ENCODE measurements around the gene PACSIN2.
"Not testable (repeated sequence)": the region's sequence is repeated elsewhere in the genome, so short reads cannot be mapped to it uniquely, and the experiment has no call there.

PACSIN2 gene

DNA sequence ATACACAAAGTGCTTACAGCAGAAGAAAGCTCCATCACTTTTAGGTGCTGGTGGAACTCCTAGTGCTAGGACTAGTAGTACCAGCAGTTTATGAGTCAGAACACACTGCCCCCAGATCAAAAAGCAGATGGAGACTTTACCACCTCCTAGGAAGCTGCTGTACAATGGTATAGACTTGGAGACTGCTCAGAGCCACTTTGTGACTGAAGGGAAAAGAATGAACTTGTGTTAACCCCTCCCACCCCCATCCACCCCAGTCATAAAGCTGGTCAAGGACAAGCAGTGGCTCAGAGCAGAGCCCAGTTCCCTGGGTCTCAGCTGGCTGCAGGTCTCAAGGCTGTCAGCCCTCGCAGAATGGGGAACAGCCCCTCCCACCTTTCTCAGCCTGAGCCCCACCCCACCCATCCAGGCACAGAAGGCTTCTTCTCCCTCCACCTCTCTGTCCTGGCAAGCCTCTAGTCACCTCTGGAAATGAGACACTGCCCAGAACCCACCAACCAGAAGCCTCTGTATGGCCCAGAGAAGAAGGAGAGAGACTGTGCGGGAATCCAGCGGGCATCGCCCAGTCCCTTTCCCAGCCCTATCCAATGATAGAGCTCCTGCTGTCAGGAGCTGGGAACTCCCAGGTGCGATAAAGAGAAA lies 23.8 kb downstream of the PACSIN2 start:
- DNase-seq (ENCODE audit: low spot score): no peak

DNA sequence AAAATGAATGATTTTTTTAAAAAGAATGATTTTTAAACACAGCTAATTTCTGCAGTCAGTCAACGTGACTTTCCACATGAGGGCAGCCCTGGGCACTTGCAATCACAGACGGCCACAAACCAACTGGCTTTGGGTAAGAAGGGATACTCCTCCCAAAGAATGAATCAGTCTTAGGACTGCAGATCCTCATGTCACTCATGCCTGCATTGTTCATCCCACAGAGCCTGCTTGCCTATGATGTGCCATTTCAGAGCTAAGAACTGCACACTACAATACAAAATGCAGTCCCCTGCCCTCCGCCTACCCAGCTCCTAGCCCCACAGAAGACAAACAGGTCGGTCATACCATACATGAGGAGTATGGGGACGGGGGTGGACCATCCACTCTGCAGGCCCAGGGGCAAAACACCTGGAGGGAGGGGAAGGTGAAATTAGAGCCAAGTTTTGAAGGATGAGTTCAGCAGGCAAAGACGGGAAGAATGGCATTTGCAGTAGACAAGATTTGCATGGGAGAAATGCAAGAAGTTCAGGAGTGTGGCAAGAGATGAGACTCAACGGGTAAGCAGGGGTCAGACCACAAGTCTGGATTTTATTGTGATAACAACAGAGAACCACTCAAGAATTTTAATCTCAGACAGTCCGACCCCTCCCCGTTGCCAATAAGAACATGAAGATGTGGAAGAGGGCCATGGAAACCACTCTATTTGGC lies 24.7 kb downstream of the PACSIN2 start:
- no peak for DNase-seq (ENCODE audit: low spot score)

DNA sequence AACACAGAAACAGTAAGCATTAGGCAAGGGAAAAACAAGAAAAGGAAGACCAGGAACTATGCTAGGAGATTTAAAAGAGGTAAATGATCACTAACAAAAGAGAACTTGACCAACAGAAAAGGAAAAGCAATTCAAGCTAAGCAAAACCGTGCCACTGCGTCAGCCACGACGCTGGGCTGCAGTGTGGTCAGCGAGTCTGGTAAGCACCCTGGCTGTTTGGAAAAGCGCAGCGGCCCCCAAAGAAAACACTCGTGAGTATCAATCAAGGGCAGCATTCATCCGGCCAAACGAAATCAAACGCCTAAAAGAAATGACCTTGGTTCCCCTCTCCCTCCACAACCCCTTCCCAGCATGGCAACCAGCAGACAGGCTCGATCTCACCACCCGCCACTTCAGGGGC lies 28.8 kb downstream of the PACSIN2 start:
- DNase-seq (ENCODE audit: low spot score): no peak

DNA sequence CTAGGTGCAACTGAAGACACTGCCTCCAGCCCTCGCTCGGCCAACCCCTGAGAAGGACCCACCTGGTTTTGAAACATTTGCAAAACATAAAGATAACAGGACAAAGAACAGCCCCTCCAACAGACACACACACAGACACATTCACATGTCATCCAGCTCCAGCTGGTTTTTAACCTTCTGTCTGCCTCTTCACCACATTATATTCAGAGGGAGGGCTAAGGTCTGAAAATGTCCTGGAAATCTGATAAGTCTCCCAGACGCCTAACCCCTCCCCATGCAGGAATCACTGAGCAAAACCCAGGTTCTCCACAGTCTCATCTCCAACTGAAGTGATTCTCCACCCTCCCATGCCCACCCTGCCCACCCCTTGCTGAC lies 29.4 kb downstream of the PACSIN2 start:
- no peak for DNase-seq (ENCODE audit: low spot score)

DNA sequence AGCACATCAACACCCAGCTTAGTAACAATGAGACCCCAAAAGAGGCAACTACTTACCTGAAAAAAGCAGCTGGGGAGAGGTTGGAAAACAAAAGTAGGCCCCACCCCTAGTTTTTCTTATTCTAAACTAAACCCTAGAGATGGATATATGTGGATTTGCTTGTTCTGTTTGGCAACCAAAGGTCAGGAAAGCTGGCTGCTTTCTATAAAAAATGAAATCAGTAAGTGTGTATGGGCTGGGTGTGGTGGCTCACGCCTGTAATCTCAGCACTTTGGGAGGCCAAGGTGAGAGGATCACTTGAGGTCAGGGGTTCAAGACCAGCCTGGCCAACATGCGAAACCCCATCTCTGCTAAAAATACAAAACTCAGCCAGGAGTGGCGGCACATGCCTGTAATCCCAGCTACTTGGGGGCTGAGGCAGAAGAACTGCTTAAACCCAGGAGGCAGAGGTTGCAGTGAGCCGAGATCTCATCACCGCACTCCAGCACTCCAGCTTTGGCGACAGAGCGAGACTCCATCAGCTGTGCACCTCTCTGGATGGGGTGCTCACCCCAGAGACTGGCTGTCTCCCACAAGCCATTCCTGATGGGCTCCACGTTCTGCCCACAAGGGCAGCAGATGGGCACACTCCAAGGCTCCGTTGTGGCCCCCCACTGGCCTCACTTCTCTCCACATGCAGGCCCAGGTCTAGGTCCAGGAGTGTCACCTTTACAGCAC lies 30.0 kb downstream of the PACSIN2 start:
- DNase-seq (ENCODE audit: low spot score): no peak

DNA sequence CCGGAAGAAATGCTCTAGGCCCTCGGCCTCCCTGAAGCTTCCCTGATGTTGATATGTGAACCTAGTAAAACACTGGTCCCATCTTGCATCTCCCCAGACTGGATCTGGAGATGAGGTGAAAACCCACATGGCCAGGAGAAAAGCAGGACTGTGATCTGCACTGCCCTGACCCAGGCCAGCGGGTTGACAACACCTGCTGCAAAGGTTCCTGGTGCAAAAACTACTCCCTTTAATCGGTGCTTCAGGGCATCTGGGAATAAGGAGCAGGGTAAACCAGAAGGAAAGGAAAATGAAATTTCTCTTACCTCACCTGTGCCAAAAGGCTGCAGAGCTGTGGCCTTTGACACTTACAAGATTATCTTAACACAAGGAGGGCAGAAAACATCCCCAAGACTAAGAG lies 30.6 kb downstream of the PACSIN2 start:
- DNase-seq (ENCODE audit: low spot score): no peak

DNA sequence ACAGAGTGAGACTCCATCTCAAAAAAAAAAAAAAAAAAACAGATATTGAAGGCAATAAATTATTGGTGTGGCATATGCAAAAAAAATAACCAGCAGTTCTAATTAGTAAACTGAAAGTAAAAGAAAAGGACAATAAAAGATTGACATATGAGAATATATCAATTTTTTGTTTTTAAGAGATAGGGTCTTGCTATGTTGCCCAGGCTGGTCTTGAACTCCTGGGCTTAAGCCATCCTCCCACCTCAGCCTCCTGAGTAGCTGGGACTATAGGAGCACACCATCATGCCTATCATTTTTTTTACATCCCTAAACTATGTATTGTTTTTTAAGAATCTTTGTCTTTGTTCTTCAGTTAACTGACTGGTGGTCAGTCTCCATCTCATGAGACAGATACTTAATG lies 31.5 kb downstream of the PACSIN2 start:
- DNase-seq (ENCODE audit: low spot score): no peak

DNA sequence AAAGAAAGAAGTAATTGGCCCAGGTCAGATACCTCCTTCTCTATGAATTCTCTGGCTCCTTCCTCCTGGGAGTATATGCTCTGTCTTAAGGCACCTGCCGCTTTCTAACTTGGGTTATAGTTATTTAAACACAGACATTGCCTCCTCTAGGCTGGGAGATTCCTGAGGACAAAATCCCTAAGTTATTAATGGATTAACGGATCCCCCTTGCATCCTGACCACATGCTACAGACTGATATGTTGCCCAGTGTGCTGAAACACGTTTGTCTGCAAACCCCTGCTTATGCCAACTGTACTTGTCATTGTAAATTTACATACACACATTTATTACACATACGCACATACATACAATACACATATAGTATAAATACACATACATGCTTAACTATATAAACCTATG lies 35.3 kb downstream of the PACSIN2 start:
- DNase-seq (ENCODE audit: low spot score): no peak

DNA sequence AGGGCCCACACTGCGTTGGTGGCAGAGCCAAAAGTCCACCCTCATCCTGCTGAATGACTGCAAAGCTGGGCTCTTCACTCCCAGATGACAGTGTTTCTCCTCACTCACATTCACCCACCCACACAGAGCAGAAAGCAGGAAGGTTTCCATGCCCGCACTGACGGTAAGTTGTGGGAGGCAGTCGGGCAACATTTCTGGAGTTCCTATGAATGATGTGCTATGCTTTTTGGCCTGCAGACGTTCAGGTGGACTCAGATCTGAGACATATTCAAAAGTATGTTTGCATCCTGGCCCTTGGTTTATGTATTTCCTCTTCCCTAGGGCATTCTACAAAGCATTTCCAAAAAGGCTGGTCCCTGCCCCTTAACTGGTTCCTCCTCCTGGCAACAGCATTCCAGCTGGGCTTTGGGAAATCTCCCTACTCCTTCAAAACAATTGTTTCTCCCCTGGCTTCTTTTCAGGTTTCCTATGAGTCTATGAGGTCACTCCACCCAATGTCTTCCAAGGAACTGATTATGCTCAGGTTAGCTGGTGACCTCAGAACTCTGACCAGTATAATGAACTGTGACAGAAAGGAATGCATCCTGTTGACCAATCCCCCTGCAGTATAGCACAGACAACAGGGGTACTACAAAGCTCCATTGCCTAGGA lies 36.4 kb downstream of the PACSIN2 start:
- DNase-seq (ENCODE audit: low spot score): no peak

DNA sequence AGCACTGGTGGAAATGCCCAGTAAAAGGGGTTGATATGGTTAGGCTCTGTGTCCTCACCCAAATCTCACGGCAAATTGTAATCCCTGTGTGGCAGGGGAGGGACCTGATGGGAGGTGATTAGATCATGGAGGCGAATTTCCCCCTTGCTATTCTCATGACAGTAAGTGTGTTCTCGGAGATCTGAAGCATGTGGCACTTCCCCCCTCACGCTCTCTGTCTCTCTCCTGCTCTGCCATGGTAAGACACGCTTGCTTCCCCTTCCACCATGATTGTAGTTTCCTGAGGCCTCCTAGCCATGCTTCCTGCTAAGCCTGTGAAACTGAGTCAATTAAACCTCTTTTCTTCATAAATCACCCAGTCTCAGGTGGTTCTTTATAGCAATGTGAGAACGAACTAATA lies 37.4 kb downstream of the PACSIN2 start:
- DNase-seq (ENCODE audit: low spot score): no peak

DNA sequence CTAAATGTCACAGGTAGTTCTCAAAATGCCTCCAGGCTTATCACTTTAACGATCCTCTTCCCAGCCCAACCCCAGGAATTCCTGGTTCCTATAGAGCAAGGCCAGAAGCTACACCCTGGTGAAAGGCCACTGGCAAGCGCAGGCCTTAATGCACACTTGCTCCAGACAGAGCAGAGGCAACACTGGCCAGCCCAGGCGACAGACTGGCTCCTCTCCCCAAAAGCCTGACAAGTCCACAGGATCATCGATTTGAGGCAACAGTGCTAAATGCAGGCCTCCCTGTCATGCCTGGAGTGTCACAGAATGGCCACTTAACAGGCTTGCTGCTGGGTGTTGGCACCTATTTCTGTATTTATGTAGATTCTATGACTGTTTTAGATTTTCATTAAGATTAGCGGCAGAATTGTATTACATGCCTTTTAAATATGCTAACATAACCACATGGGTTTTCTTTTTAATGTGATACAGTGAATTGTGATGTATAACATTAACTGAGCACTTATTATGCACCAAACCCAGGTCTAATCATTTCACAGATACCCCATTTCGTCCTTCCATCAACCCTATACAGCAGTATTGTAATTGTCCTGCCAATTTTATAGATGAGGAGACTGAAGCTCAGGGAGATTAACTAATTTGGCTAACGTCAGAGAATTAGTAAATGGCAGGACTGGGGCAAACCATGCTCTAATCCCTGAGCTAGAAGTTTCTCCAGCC lies 38.6 kb downstream of the PACSIN2 start:
- DNase-seq (ENCODE audit: low spot score): no peak

DNA sequence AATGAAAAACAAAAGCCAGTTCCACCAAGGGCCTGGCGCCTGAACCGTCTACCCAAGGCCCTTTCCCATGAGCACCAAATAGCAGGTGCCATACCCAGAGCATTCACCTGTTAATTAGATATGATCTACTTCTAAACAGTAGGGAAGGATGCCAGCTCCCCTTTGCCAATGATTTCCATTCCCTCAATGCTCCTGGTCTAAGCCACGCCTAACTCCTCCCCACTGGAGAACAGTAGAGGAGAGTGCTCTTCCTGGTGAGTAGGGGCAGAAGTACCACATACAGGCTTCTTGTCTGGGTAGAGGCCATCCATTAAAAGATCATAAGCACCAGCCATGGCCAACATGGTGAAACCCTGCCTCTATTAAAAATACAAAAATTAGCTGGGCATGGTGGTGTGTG lies 40.7 kb downstream of the PACSIN2 start:
- no peak for DNase-seq (ENCODE audit: low spot score)

DNA sequence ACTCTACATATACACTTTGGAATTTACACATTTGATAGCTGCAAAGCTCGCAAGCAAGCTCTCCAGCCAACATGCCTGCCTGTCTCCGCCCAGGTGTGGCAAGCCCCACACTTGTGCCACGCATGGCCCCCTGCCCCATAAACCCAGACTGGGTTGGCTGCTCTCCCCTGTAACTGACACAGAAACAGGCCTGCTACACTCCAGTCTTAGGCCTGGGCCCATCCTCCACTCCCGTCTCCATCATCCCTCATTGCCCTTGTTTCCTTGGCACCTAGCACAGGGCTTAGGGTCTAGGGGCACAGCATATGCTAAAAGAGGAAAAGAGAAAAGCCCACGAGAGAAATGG lies 41.4 kb downstream of the PACSIN2 start:
- no peak for DNase-seq (ENCODE audit: low spot score)

DNA sequence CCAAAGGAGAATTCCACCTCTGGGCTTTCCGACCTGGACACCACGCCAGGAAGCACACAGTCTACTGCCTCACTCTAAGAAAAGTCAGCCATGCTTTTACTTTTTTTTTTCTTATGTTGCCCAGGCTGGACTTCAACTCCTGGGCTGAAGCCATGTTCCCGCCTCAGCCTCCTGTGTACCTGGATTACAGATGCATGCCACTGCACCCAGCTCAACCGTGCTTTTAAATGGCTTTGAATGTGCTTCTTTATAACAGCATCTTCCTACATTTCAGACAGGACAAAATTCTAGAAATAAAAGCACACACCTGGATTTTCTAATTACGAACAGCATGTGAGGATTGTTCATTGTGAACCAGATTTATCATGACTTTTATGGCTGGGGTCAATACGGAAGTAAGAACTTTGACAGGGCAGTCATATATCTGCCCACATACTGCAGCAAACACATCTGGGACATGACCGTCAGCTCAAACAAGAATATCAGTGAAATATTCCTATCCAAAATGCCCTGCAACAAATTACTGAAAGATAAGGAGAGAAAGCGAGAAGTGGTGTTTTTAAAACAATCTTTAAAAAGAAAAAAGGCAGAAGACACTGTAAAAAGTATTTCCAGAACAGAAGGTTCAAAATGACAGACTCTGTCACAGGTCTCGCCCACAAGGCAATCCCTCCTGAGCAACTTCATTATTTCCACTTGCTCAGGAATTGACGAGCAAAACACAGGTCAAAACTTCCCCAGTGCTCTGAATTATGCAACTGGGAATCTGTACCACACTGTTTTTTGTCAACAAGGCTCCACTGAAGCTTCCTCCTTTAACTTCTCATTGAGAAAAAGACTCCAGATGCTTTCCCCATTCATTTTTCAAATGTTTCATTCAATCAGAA lies 42.1 kb downstream of the PACSIN2 start:
- no peak for DNase-seq (ENCODE audit: low spot score)

DNA sequence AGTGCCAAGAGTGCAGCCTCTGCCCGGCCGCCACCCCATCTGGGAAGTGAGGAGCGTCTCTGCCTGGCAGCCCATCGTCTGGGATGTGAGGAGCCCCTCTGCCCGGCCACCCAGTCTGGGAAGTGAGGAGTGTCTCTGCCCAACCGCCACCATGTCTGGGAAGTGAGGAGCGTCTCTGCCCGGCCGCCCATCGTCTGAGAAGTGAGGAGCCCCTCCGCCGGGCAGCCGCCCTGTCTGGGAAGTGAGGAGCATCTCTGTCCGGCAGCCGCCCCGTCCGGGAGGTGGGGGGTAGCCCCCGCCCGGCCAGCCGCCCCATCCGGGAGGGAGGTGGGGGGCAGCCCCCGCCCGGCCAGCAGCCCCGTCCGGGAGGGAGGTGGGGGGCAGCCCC lies 43.5 kb downstream of the PACSIN2 start:
- not testable (repeated sequence) for DNase-seq (ENCODE audit: low spot score)

DNA sequence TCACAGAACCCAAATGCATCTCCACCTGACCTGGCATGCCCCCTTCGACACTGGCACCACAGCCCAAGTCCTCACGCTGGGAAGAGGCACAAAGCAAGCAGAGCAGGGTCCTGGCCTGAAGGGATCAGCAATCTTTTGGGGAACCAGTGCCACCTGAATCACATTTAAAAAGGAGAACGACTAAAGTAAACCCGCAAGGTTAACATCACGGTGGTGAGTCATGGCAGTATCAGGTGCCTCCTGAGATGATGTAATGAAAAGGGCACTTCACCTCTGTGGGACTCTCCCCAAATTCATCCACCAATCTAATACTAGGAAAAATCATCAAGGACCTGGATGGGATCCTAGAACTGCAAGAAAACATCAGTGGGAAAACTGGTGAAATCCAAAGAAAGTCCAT lies 44.9 kb downstream of the PACSIN2 start:
- DNase-seq (ENCODE audit: low spot score): no peak

DNA sequence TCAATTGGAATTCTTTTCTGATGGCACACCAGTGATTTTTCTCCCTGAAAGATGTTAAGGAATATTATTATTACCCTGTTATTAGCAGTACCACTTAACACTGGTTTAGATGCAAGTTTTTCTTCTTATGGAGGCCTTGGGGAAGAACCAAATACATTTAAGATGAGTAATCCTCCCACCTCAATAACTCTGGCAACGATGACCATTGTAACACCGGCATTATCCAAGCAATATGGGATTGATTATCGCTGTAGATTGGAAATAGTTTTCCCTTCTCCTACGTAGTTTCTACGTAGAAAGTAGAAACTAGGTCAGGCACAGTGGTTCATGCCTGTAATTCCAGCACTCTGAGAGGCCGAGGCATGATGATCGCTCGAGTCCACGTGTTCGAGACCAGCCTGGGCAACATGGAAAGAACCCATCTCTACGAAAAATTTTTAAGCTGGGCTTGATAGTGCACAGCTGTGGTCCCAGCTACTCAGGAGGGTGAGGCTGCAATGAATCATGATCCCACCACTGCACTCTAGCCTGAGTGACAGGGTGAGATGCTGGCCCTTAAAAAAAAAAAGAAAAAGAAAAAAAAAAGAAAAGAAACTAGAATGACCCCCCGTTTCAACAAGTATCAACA lies 45.5 kb downstream of the PACSIN2 start:
- no peak for DNase-seq (ENCODE audit: low spot score)

DNA sequence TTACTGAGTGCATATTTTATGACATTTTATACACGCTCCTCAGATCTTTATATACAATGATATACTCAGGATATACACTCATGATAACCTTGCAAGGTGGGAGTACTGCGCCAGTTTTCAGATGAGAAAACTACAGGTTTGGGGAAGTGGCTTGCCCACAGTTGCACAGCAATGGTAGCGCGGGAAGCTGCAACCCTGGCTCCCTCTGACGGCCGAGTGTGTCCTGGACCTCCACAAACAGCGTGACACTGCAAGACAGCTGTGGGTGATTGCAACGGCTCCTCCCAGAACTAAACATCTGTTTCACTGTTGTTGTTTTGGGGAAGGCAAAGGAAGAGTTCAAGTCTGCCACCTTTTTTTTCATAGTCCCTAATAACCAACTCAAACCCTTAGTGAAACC lies 47.0 kb downstream of the PACSIN2 start:
- DNase-seq (ENCODE audit: low spot score): no peak

DNA sequence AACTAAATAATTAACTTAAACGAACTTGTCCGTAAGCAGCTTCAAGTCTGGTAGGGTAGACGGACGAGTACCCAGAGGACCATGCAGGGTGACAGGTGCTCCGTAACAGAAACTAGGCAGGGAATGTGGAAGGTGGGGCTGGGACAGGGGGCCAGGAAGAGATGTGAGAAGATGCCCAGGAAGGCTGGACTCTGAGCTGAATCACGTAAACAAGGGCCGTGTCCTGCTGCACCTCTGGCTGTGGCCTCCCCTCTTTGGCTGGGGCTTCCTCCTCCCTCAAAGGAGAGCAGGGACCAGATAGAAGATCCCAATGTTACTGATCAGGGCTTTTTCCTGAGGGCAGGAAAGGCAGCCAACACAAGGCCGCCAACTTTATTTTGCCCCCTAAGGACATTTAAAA lies 47.9 kb downstream of the PACSIN2 start:
- DNase-seq (ENCODE audit: low spot score): no peak

DNA sequence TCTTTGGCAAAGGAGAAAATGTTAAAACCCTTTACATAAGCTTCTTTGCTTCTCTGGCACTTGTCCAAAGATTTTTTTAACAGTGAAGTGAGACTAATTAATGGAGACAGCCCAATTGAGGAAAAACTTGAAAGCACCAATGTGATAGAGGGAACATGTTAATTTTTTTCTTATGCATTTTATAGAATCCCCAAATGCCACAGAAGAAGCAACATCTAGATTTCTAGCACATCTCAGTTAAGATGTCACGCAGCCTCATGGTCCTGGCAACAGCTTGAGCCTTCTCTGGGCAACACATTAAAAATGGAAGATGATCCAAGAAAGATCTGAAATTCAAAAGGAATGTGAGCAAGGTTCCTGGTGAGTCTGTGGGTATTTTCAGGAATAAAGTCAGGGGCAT lies 48.5 kb downstream of the PACSIN2 start:
- DNase-seq (ENCODE audit: low spot score): no peak

Data from ecto neural progenitor cell (in vitro differentiated cells).